Stimulated activated CD4-positive, alpha-beta T cell treated with anti-CD3 and anti-CD28 coated beads, Interleukin-1b, Interleukin-23, amount 100 ng/mL, for 1 hour (primary cell): ENCODE results near the gene SLF2.
A peak's percentile ranks its signal among the peaks of the same experiment; 100 is the strongest.

ENCODE experiments used
- DNase-seq, 2 donors: peaks; one replicate each; pipeline ENCODE4 v3.0.0-alpha.2; 2020; ENCODE audit warnings: low read depth in 2 of 2

SLF2 gene

GRCh38 chr10:100999742-101000126 lies 87.0 kb downstream of the SLF2 start, which contains the start of gene LZTS2:
LZTS2 (plus strand) TSS chr10:100999808; CDS start chr10:101002539, 2,731 bp downstream.
- DNase-seq = no peak

- no peak for DNase-seq
Observed at GRCh38 chr10:101000127-101000914, 87.6 kb downstream of the SLF2 start.

GRCh38 chr10:101000915-101001658 lies 88.3 kb downstream of the SLF2 start:
- DNase-seq = no peak

- no peak for DNase-seq
Observed at GRCh38 chr10:101001659-101002035, 88.9 kb downstream of the SLF2 start.

GRCh38 chr10:101002456-101002855 lies 89.7 kb downstream of the SLF2 start:
- DNase-seq = no peak

- DNase-seq = no peak
Observed at GRCh38 chr10:101003639-101004206, 91.0 kb downstream of the SLF2 start.

GRCh38 chr10:101005361-101005760 lies 92.6 kb downstream of the SLF2 start:
- no peak for DNase-seq

- DNase-seq = no peak
Observed at GRCh38 chr10:101005869-101006567, 93.3 kb downstream of the SLF2 start.

GRCh38 chr10:101006593-101007098 lies 93.9 kb downstream of the SLF2 start:
- no peak for DNase-seq

- no peak for DNase-seq
Observed at GRCh38 chr10:101007099-101007711, 94.4 kb downstream of the SLF2 start.

GRCh38 chr10:101007915-101008822 lies 95.4 kb downstream of the SLF2 start:
- DNase-seq = no peak

GRCh38 chr10:101008823-101009423 lies 96.2 kb downstream of the SLF2 start:
- no peak for DNase-seq

GRCh38 chr10:101010329-101010728 lies 97.6 kb downstream of the SLF2 start:
- DNase-seq = no peak

GRCh38 chr10:101011517-101012423 lies 99.0 kb downstream of the SLF2 start:
- DNase-seq = no peak

GRCh38 chr10:101012525-101013364 lies 100.0 kb downstream of the SLF2 start:
- DNase-seq = peak; percentile 56 to 58

- DNase-seq = no peak
Observed at GRCh38 chr10:101013365-101013825, 100.6 kb downstream of the SLF2 start.

GRCh38 chr10:101014230-101014884 lies 101.6 kb downstream of the SLF2 start:
- peak; percentile 36 to 62 for DNase-seq
